Measurements from ENCODE around the gene CCR6. TPM values are rescaled to one million over a fixed set of nuclear protein-coding genes. Genes with fewer than 3 reads are reported as not detected.
"Not testable (repeated sequence)": the region's sequence is repeated elsewhere in the genome, so short reads cannot be mapped to it uniquely, and the experiment has no call there.

Gene CCR6
- total RNA-seq, 2 experiments from 2014 or later: 8.7 to 9.1 TPM

DNA sequence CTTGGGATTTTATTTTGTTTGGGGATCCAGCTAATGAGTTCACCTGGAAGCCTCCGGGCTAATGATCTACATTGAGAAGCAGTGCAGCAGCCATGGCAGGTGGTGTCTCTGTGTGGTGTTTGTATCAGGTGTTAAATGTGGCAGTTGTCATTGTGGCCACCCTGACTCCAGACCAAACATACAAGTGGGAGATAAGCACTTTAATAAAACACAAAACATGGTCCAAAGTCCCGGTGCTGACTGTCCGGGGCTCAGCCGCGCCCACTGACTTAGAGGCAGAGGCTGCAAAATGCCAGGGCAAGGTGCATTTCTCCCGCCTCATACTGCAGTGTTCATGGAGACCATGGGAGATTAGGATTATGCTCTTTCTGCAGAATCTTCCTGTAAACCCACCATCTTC, 58.5 kb downstream of the CCR6 start:
- H3K36me3 Mint-ChIP-seq; H3K9me3 Mint-ChIP-seq (ENCODE audit: low read depth); ATAC-seq; H3K27me3 Mint-ChIP-seq; DNase-seq; CTCF ChIA-PET; H3K4me3 Mint-ChIP-seq; H3K4me1 Mint-ChIP-seq; H3K27ac Mint-ChIP-seq: not testable (repeated sequence)

DNA sequence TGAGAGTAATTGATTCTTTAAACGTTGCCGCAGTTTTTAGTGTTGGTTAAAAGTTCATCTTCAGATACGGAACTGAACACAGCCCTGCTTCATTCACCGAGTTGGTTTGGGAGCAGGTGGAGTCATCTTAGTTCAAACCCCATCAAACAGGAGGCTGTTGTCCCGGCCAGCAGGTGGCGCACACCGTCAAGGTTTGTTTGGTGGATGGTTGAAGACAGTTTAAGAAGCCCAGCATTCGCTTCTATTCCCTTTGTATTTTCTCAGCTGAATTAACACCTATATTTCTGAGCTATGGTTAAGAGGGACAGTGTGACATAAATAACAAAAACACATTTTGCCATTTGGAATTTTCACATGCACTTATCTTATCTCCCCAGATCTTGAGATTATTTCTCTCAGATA, 60.0 kb downstream of the CCR6 start:
- ATAC-seq: peak; percentile 85
- H3K27ac Mint-ChIP-seq; H3K4me1 Mint-ChIP-seq; H3K27me3 Mint-ChIP-seq; H3K4me3 Mint-ChIP-seq; H3K9me3 Mint-ChIP-seq (ENCODE audit: low read depth); DNase-seq; H3K36me3 Mint-ChIP-seq; CTCF ChIA-PET: not testable (repeated sequence)

DNA sequence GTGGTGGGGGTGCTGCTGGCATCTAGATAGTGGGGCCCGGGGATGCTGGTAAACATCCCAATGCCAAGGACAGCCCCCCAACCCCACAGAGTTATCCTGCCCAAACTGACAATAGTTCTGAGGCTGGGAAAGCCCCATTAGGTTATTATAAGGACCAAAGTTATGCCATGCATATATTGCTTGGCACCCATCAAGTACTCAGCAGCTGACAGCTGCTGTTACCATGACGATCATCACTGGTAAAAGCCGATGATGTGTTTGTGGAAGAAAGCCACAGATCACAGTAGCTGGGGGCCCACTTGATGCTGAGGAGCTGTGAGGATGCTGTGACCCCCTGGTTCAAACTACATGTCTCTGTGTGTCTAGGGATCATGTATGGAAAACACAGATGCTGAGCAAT, 62.2 kb downstream of the CCR6 start:
- DNase-seq; H3K36me3 Mint-ChIP-seq; H3K4me3 Mint-ChIP-seq; CTCF ChIA-PET; H3K27ac Mint-ChIP-seq; ATAC-seq; H3K9me3 Mint-ChIP-seq (ENCODE audit: low read depth); H3K27me3 Mint-ChIP-seq; H3K4me1 Mint-ChIP-seq: not testable (repeated sequence)

- H3K4me1 Mint-ChIP-seq; ATAC-seq; H3K9me3 Mint-ChIP-seq (ENCODE audit: low read depth); H3K27ac Mint-ChIP-seq; H3K4me3 Mint-ChIP-seq; CTCF ChIA-PET; H3K36me3 Mint-ChIP-seq: not testable (repeated sequence)
- H3K27me3 Mint-ChIP-seq: peaks cover 12% of the 10 kb centered on the region
- peak; percentile 33 for DNase-seq
These were observed 64.4 kb downstream of the CCR6 start for GRCh38 chr6:167187275-167187674.

Other genes with a start within 250 kb of the CCR6 start
- 10 to 100 TPM; 28.8 to 46.6 TPM for gene RNASET2, start 166.5 kb upstream of the CCR6 start, total RNA-seq
- 10 to 100 TPM; 28.2 to 35.6 TPM for gene CEP43, start 123.7 kb upstream of the CCR6 start, total RNA-seq
- not detected for gene GPR31, start 34.9 kb downstream of the CCR6 start, total RNA-seq
- not detected for gene UNC93A, start 168.2 kb downstream of the CCR6 start, total RNA-seq
- not detected for gene TTLL2, start 202.0 kb downstream of the CCR6 start, total RNA-seq

Measured in activated CD8-positive, alpha-beta memory T cell treated with anti-CD3 and anti-CD28 coated beads, Interleukin-2, amount 10 ng/mL, durations not matched to agents 7 days and 5 days (primary cell).